T-helper 22 cell (primary cell): Measurements from ENCODE around the gene CELF2.

ENCODE experiments used
- DNase-seq: peaks from one replicate; pipeline ENCODE4 v3.0.0-alpha.2; 2020; ENCODE audit warnings: low read depth

The CELF2 gene

GRCh38 chr10:11023009-11023953 lies 5.6 kb downstream of the CELF2 start:
- DNase-seq = no peak

GRCh38 chr10:11024596-11024995 lies 6.9 kb downstream of the CELF2 start:
- no peak for DNase-seq

- no peak for DNase-seq
Measured at GRCh38 chr10:11025978-11026377, 8.3 kb downstream of the CELF2 start.

- no peak for DNase-seq
Measured at GRCh38 chr10:11026773-11027172, 9.1 kb downstream of the CELF2 start.

DNA sequence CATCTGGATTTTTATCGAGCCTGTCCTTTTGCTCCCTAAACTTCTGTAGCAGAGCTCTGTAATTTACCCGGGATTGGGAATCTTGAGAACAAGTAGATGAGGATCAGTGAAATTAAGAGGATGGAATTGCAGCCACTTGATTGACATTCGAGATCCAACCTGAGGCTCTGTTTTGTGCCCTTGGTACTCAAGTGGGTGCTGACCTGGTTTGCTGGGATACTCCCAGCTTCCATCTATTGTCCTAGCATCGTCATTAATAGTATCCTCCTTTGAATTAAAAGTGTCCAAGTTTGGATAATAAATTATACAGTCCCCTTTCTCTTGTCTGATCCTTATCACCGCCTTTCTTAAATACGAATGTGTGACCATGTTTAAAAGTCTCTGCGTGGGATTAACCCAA lies 17.1 kb downstream of the CELF2 start:
- no peak for DNase-seq

DNA sequence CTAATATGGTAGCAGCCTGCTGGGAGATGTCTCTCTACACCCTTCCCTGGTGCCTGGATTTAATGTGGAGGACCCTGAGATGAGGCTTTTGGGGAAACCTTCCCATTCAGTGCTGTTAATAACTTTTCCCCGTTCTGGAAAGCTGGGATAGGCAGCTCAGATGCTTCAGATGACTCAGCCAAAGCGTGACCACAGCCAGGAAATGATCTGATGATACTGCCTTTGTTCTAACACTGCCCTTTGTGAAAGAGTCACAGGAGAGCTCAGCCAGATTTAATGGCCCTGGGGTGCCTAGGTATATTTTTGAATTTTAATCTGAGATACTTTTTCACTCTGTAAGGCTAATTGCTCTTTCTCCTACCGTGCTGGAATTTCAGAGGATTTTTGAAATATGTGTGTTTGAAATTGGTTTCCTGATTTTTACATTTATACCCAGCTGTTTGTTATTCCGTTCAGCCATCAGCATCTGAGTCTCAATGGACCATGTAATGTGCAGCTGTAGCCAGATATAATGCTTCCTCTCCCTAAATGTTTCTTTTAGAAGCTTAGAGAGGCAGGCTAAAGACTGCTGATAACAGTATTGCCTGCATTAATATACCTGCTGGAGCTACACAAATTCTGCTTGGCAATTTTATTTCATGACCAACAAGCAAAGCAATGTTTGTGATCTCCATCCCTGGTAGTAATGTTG lies 17.8 kb downstream of the CELF2 start:
- no peak for DNase-seq

- DNase-seq = no peak
Measured at GRCh38 chr10:11036424-11037011, 18.8 kb downstream of the CELF2 start.

GRCh38 chr10:11037991-11038390 lies 20.3 kb downstream of the CELF2 start:
- DNase-seq = no peak

DNA sequence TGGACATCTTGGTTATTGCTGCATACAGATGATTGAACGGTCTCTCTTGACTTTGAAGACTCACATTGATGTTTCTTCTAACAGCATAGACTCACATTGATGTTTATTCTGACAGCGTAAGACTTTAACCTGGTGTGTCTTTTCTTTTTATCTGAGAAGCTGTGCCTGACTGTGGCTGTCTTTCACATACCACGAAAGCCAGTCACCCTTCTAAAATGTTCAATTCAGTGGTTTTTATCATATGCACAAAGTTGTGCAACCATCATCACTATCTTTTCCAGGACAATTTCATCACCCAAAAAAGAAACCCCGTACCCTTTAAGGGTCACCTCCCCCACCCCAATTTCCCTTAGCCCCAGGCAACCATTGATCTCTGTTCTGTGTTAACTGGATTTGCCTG lies 24.7 kb downstream of the CELF2 start:
- DNase-seq = no peak

- no peak for DNase-seq
Measured at GRCh38 chr10:11043039-11043438, 25.4 kb downstream of the CELF2 start.

DNA sequence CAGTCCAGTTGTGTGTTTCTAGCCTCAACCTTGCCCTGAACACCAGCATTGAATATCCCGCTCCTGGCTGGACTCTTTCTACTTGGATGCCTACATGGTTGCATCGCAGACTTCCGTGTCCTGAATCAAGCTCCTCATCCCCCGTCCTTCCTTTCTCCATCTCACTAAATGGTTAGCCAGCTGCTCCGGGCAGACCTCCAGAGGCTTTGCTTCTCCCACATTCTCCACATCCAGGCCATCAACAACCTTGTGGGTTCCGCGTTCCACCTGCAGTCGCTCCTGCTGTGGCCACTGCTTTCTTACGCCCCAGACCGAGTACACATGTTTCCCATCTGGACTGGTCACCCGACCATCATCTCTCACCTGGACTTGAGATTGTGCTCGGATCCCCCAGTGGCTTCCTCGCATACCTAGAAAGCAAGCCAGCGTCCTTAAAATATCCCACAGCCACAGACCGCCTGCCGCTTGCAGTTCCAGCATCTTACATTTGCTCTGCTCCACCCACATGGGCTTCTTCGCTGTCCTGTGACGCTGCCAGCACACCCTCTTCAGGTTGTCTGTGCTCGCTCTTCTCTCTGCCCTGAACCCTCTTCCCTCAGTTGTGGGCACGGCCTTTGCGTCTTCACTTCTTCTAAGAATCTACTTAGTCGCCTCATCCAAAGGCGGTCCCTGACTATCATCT lies 25.9 kb downstream of the CELF2 start:
- DNase-seq = no peak

- no peak for DNase-seq
Measured at GRCh38 chr10:11045487-11045886, 27.8 kb downstream of the CELF2 start.

GRCh38 chr10:11045995-11046775 lies 28.5 kb downstream of the CELF2 start:
- no peak for DNase-seq

DNA sequence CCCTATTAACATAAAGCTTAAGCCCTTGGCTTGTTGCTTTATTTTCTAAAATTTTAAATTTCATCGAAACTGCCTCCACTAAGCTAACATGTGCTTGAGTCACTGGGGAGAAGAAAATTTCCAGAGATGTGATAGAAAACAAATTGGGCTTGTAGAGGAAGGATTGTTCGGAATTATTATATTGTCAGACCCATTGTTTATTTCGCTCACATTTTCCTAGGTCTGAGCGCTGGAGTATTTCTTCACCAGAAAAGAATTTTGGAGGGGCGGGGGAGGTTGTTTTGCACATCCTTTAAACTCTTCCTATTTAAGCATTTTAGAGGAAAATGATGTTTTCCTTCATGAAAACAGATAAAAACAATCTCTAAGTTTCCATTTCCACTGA lies 29.1 kb downstream of the CELF2 start:
- DNase-seq = no peak

DNA sequence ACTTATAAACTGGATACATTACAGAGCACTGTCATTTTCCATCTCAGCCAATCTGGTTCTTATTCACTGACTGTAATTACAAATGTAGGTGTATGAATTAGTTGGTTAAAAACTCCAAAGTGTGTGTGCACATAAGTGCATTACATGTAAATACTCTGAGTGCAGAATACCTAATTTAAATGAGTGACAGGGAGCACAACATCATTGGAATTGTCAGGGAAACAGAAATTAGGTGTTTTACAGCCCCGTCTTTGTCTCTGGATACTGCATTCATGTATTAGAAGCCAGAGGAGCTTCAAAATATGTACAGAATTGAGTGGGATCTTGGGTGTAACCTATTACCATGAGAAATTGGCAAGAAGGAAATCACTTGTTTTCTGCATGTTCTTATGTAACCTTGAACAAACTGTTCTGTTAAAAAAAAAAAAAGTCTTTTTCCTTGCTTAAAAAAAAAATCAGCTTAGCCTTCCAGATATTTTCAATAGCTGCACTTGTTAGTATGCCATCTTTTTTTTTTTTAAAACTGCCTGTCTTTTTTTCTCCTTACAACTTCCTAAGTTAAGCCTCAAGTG lies 31.1 kb downstream of the CELF2 start:
- no peak for DNase-seq

- DNase-seq = no peak
Measured at GRCh38 chr10:11049806-11050205, 32.1 kb downstream of the CELF2 start.

DNA sequence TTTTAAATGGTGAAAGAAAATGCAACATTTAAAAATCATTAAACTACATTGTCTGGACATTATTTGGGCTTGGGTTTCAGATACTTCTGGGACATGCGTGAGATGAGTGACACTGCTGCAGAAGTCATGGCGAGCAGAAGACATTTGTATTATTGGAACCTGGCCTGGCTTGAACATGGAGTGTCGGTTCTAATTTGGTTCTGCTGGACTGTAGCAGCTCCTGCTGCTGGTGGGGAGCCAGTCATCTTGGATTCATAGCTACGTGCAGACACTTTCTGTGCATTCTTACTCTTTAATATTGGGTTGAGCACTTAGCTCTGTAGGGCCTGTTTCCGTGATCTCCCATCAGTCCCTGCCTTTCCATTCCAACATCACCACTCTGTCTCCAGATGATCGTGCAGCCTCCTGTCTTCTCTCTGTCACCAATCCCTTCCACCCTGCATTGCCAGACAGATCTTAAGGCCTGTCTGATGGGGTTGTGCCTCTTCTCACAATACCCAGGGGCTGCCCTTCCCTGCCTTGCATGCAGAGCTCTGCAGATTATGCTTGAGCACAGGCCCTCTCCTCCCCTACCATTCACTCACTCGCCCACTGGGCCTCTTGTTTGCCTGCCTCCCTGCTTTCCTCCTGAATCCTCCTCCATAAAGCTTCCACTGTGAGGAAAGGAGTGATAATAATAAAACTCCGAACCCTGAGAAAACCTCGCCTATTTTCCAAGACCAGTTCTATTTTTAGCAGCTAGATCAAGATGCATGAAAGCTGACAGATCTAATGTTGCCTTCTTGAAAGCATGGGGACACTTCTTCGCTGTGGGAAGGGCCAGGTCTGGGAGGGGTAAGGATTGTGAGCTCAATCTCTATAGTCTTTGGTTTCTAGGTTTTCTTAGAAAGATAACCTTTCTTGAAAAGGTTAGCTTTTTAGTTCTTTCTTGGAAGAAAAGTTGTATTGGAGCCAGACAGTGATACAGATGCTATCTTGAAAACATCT lies 32.9 kb downstream of the CELF2 start:
- no peak for DNase-seq

GRCh38 chr10:11057018-11057417 lies 39.3 kb downstream of the CELF2 start:
- no peak for DNase-seq

DNA sequence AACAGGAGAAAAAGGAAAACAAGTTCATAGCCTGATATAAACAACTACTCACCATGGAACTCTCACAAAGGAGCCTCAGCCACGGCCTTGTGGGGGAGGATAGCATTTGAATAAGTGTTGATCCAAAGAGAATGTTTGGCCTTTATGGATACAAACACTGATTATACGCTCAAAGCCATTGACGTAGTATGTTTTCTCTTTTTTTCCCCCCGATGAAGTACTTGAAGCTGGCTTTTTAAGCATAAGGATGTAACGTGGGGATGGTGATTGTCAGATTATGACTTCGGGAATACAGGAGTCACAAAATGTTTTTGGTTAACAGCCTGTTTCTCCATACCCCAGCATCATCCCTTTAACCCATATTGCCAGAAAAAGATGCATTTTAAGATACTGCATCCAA lies 39.8 kb downstream of the CELF2 start:
- no peak for DNase-seq

- no peak for DNase-seq
Measured at GRCh38 chr10:11057994-11058393, 40.3 kb downstream of the CELF2 start.
